ENCODE measurements around the gene PCK2.
"Not testable (repeated sequence)": the region's sequence is repeated elsewhere in the genome, so short reads cannot be mapped to it uniquely, and the experiment has no call there.

Gene PCK2

DNA sequence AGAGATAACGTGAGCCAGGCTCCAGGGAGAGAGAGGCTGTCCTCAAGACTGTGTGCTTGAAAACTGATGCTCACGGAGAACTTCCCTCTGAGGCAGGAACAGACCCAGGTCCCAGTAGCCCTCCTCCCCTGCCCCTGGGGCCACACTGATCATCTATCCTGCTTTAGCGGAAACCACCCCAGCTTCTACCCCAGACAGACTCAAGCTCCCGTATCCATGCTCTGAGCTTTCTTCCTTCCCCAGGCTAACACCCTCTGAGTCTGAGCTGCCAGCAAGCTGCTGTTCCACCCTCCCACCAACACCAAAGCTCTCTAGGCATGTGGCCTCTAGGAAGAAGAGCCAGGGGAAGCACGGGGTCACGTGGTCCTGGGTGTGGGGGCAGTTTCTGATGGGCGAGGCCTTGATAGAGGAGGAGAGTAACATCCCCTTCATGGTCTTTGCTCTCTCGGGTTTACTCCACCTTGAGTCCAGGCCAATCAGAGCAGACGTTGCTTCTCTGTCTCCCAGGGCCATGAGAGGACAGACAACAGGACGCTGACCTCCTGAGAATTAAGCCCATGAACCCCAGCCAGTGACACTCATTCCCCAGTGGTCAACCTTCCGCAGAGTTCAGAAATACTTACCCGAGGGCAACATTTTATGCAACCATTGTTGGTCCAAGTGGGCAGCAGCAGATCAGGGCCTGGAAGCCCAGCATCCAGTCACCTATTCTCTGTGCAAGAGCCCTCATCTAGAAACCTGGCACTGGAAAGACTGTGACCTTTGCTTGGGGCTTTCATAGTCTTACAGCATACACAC is 1.4 kb downstream of the PCK2 start:
- peak in 1 of 2 donors; percentile 50 for DNase-seq (ENCODE audit: low read depth in 2 of 2)

DNA sequence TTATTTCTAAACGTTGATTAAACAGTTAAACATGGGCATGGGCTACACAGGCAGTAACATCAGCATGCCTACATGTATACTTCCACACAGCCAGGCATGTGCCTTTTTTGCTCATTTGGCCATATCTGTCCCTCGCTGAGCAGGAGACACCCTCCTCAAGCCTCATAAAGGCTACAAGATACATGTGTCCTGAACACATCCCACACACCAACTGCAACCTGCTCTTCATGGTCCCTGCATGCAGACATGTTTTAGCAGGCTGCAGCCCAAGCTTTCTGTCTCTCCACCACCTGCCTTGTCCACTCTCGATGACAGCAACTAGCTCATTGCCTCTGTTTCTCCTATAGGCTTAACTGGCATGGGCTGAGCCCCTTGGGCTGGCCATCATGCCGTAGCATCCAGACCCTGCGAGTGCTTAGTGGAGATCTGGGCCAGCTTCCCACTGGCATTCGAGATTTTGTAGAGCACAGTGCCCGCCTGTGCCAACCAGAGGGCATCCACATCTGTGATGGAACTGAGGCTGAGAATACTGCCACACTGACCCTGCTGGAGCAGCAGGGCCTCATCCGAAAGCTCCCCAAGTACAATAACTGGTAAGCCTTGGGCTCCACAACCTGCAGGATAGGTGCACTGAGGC is 2.6 kb downstream of the PCK2 start:
- DNase-seq (ENCODE audit: low read depth in 2 of 2): no peak

DNA sequence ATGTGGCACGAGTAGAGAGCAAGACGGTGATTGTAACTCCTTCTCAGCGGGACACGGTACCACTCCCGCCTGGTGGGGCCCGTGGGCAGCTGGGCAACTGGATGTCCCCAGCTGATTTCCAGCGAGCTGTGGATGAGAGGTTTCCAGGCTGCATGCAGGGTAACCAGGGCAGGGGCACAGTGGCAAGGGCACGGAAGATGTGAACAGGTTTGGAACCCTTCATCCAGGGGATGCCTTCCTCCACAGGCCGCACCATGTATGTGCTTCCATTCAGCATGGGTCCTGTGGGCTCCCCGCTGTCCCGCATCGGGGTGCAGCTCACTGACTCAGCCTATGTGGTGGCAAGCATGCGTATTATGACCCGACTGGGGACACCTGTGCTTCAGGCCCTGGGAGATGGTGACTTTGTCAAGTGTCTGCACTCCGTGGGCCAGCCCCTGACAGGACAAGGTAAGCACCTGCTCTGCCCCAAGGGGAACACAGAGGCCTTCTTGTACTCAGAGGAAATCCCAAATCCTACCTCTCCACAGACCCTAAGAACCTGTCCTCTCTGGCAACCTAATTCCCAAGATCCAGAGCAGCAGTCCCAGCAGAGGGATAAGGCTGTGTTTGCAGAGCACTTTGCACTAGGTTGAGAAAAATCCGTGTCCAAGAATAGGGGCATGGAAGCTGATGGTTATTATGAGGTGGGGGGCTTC is 4.3 kb downstream of the PCK2 start:
- DNase-seq (ENCODE audit: low read depth in 2 of 2): no peak

DNA sequence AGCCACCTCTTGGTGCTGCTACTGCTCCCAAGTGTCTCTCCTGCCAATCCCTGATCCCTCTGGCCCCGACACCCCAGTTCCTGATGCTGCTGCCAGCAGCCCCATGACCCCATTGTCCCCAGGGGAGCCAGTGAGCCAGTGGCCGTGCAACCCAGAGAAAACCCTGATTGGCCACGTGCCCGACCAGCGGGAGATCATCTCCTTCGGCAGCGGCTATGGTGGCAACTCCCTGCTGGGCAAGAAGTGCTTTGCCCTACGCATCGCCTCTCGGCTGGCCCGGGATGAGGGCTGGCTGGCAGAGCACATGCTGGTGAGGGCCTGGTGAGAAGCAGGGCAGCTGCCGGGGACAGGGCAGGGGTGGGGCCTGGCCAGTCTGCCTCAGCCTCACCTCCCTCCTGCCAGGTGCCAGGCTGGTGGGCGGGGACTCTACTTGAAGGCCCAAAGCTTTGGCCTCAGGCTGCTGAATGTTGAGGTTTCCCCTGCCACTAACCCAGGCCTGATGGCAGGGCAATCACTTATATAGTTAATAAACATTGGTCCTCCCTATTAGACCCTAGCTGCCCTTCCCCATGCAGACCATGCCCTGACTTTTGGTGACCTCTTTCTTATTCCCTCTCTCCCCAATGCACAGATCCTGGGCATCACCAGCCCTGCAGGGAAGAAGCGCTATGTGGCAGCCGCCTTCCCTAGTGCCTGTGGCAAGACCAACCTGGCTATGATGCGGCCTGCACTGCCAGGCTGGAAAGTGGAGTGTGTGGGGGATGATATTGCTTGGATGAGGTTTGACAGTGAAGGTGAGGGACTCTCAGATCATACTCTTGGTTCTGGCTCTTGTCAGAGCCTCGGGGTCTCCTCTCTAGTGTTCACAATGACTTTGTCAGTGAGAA is 5.1 kb downstream of the PCK2 start:
- no peak for DNase-seq (ENCODE audit: low read depth in 2 of 2)

DNA sequence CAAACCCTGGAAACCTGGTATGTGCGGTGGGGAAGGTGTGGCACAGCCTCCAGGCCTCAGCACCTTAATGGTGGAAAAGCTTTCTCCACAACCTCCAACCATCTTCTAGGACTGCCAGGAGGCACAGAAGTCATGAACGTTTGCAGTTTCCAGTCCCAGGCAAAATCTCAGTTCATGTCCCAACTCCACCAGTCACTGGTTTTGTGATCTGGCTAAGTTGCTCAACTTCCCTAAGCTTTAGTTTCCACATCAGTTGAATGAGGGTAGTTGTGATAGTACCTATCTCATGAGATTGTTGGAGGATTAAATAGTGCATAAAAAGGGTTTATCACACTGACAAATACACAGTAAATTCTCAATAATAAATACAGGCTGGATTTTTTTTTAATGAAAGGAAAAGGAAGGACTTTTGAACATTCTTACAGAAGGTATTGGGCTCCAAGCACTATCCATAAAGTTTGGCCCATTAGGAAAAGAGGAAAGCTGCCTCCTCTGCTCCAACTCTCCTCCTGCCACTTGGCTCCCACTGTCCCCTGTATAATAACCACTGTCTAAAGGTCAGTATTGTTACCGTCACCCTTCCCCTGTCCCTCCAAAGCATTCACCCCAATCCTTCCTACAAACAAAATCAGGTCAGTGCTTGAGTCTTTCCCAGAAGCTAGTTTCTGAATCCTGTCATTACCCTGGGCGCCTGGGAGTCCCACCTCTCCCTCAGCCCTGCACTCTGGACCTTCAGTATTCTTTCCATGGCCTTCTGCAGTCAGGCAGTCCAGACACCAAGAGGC is 6.3 kb downstream of the PCK2 start:
- no peak for DNase-seq (ENCODE audit: low read depth in 2 of 2)

DNA sequence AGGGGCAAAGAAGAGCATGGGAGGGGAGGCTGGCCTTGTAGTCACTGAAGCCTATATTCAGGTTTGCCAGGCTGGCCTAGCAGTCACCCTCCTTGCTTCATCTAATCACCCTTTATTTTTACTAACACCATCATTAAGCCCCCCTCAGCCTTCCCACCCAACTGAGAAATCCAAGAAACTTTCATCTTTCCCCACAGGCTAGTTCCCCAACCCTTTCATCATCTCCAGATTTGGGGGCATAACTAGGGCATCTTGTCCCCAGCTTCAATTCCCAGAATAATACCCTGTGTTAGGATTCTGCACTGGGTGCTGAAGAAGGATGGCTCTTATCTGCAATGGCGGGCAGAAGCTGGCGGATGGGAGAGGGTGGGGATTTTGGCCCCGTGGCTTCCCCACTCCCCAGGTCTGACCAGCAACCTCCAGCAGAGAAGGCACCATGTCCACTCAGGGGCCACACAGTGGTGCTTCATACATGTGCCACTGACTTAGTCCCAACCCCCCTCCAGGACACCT is 6.9 kb downstream of the PCK2 start:
- no peak for DNase-seq (ENCODE audit: low read depth in 2 of 2)

DNA sequence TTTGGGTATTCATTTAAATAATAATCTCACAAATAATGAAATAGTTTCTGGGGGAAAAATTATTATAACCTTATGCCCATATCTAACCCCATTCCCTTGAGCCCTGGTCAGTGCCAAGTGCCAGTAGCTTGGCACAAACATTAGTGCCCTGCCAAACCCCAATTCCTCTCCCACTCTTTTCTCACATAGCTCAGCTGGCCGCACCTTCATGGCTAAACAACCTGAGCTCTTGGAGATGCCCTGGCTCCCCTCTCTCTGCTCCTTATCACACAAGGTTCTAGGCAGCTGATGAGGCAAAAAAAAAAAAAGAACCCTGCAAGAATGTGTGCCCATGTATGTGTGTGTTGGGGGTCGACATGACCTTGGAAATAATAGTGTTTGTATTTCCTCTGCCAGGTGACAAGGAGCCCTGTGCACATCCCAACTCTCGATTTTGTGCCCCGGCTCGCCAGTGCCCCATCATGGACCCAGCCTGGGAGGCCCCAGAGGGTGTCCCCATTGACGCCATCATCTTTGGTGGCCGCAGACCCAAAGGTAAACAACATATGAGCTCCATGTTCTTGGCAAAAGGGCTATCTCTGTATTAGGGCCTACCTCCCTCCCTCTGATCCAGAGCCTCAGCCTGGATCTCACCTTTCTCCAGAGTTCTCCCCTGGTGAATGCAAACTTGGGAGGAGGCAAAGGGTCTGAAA is 8.4 kb downstream of the PCK2 start:
- DNase-seq (ENCODE audit: low read depth in 2 of 2): no peak

DNA sequence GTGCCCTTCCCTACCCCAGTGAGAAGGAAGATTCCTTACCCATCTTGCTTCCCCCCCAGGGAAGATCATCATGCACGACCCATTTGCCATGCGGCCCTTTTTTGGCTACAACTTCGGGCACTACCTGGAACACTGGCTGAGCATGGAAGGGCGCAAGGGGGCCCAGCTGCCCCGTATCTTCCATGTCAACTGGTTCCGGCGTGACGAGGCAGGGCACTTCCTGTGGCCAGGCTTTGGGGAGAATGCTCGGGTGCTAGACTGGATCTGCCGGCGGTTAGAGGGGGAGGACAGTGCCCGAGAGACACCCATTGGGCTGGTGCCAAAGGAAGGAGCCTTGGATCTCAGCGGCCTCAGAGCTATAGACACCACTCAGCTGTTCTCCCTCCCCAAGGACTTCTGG is 9.3 kb downstream of the PCK2 start:
- DNase-seq (ENCODE audit: low read depth in 2 of 2): no peak

DNA sequence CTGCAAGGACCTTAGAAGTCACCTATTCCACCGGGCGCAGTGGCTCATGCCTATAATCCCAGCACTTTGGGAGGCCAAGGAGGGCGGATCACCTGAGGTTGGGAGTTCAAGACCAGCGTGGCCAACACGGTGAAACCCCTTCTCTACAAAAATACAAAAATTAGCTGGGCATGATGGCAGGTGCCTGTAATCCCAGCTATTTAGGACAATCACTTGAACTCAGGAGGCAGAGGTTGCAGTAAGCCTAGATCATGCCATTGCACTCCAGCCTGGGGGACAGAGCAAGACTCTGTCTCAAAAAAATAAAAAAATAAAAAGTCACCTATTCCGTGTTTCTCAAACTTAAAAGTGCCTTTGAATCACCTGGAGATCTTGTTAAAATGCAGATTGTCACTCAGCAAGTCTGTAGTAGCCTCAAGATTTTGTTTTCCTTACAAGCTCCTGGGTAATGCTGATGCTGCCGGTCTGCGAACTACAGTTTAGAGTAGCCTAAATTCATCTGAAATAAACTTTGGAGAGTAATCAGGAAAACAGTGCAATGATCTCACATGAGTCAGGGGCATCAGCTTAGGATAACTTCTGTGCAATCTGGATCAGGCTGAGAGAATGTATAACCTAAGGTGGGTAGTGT is 11.6 kb downstream of the PCK2 start:
- DNase-seq (ENCODE audit: low read depth in 2 of 2): not testable (repeated sequence)

DNA sequence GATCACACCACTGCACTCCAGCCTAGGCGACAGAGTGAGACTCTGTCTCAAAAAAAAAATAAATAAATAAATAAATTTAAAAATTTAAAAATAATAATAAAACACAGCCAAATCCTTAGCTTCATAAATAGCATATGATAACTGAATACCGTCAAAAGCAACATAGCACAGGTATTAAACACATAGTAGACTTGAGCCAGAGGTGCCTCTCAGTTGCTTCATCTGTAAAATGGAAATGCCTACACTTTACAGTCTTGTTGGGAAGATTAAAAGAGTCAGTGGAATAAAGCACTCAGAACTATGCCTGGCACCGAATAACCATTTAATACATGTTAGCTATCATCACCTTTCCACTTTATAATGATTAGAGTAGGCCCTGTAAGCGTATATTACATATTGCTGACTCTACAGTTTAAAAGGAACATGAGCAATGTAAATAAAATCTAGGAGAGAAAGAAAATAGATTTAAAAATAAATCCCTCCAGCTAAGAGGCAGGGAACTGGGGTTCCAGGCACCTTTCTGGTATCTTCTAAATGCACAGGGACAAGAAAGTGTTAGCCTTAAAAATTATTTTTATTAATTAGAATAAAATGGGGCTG is 12.7 kb downstream of the PCK2 start:
- DNase-seq (ENCODE audit: low read depth in 2 of 2): no peak

DNA sequence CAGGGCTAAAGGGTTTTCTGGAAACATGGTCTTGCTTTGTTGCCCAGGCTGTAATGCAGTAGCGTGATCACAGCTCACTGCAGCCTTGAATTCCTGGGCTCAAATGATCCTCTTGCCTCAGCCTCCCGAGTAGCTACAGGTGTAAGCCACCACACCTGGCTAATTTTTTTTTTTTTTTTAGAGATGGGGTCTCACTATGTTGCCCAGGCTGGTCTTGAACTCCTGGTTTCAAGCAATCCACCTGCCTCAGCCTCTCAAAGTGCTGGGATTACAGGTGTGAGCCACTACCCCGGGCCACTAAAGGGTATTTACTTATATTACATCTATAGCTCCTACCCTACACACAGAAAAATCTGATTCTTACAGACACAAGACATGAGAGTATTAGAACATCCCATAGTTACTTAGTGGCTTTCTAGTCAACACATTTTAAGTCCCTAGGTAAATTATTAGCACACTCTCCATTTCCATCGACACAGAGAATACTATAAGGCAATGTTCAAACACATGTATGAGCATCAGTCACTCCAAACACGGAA is 14.3 kb downstream of the PCK2 start:
- no peak for DNase-seq (ENCODE audit: low read depth in 2 of 2)

DNA sequence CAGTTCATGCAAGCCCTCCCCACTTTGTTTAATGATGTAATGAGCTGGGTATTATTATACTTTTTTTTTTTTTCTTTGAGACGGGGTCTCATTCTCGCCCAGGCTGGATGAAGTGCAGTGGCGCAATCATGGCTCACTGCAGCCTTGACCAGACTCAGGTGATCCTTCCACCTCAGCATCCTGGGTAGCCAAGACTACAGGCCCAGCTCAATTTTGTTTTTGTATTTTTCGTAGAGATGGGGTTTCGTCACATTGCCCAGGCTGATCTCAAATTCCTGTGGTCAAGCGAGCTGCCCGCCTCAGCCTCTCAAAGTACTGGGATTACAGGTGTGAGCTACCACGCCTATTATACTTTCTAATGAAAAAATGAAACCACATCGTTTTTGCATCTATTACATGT is 15.9 kb downstream of the PCK2 start:
- no peak for DNase-seq (ENCODE audit: low read depth in 2 of 2)

DNA sequence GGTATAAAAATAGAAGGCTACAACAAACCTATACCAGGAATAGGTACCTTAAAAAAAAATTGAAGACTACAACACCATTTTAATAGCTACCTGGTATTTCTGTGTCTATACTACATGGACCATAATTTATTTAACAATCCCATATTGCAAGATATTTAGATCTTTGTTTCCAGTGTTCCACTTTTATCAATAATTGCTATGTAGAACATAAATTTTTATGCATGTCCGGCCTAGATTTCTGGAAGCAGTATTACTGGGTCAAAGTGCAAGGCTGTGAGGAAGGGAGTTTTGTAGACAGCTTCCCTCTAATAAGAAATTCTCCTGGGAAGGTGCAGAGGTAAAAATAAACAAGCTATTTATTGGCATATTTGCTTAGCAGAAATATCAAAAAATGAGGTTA is 16.4 kb downstream of the PCK2 start:
- DNase-seq (ENCODE audit: low read depth in 2 of 2): no peak

DNA sequence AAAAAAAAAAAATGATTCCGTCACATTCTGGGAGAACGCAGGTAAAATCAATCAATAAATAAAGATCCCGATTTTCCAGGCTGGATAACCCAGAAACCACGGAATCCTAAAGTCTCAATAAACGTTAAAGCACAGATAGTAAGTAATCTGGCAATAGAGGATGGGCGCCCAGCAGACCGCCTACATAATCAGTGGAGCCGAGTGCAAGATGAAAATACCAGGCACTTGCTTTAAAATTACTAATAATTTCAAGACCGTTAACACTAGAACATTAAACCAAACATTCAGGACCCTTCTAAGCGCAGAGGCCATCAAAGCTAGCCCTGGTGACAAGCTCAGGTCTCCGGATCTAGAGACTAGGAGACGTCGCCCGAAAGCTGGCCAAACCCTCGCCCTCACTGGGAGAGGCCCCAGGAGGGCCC is 19.3 kb downstream of the PCK2 start:
- DNase-seq (ENCODE audit: low read depth in 2 of 2): no peak

DNA sequence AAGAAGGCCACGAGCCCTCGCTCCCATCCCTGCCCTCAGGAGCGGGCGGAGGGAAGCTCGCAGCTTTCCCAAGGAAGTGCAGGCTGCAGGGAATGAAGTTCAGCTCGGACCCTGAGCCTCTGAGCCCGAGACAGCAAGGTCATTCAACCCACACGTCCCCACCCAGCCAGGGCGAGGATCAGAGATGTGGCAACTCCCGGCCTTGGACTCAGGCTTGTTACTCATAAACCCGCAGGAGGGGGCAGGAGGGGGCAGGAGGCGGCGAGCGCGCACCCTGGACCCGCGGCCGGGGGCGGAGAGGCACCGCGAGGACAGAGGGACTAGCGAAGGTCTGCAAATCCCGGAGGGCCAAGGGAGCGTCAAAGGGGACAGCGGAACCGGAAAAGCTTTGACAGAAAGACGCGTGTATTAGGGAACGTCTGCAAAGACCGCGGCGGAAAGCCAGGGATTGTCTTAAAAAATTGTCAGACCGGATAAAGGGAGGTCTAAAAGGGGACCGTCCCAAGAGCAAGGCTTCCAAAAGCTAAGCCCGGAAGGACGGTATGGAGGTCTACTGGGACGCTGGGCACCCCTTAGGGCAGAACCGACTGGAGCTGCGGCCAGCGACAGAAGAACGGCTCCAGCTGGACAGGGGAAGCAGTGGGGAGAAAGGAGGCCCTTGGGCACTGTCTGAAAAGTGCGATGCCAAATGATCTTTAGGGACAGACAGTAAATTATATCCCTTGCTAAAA is 19.9 kb downstream of the PCK2 start:
- DNase-seq (ENCODE audit: low read depth in 2 of 2): peak; percentile 46 to 55

DNA sequence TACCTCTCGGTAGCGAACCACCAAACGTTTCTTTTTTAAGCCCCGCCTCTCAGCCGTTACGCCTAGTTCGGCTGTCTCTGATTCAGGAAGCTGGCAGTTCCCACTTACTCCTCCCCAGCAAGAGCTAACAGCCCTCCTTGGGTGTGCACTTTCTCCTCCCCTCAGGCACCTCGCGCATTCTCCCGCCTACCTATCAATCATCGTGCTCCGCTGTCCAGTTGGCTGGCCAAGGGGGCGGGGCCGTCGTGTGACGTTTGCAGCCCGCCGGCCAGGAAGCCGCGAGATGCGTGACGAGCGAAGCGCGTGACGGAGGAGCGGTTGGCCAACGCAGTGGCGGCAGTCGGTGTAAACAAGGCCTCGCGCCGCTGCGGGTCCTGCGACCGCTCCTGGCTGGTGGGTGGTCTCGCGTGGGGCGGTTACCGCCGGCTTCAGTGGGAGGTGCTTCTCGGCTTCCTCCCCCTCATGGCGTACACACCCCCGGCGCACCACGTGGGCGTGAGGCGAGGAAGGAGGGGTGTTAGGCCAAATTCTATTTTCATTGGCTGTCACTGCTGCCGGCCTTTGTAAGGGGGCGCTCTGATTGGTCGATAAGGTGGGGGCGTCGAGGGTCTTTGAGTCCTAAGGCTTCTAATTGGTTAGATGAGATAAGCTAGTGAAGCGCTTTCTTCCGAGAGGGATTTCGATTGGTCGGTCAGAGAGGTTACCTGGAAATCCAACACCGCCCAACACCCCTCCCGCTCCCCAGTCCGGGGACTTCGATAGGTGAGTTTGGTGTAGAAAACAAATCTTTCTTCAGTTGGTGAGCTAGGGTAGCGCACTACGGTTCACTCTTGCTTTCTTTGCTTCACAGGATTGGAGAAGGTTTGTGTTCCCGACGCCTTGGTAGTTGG is 20.7 kb downstream of the PCK2 start, which contains the start of the genes DCAF11 and NRL:
Gene DCAF11 (plus strand): TSS at position 246 of the 890 bp plus-strand sequence. CDS start 818 bp downstream, outside the sequence.
Gene NRL (minus strand): TSS at position 418 of the 890 bp plus-strand sequence. CDS start 32,101 bp downstream, outside the sequence.
- peak; percentile 96 to 98 for DNase-seq (ENCODE audit: low read depth in 2 of 2)
